ENCODE measurements around the gene CLEC10A.
"Not testable (repeated sequence)": the region's sequence is repeated elsewhere in the genome, so short reads cannot be mapped to it uniquely, and the experiment has no call there.

CLEC10A gene

GRCh38 chr17:7094652-7095019 is 14.6 kb upstream of the CLEC10A start:
- H3K4me2 ChIP-seq (ENCODE audit: low read depth, low read length, poor library complexity, severe bottlenecking): no peak overlapping the region
- H3K9ac ChIP-seq (ENCODE audit: low read depth, low read length, poor library complexity, severe bottlenecking): no peak overlapping the region
- no peak overlapping the region for H3K4me3 ChIP-seq (ENCODE audit: low read length, poor library complexity, severe bottlenecking)
- H2AFZ ChIP-seq (ENCODE audit: low read length): no peak overlapping the region
- no peaks in the 10 kb centered on the region for H4K20me1 ChIP-seq (ENCODE audit: insufficient read depth, low read length, poor library complexity, severe bottlenecking)
- H3K9me3 ChIP-seq (ENCODE audit: insufficient read depth, low read depth, low read length): no peaks in the 10 kb centered on the region
- no peaks in the 10 kb centered on the region for H3K36me3 ChIP-seq (ENCODE audit: insufficient read depth, low read length)
- H3K79me2 ChIP-seq (ENCODE audit: insufficient read depth, low read length): no peaks in the 10 kb centered on the region
- no peak for TF ChIP-seq EZH2phosphoT487 (IDR thresholded peaks at IDR 0.05; ENCODE audit: borderline replicate concordance)
- no peaks in the 10 kb centered on the region for H3K9me2 ChIP-seq (replicated peaks; ENCODE audit: low read depth, low read length)
- H3F3A ChIP-seq (ENCODE audit: low read depth): no peaks in the 10 kb centered on the region
- no peaks in the 10 kb centered on the region for H3K27me3 ChIP-seq (ENCODE audit: insufficient read depth, low read length, poor library complexity, severe bottlenecking)
- H3K4me1 ChIP-seq (ENCODE audit: insufficient read depth, low read length, poor library complexity, severe bottlenecking): no peaks in the 10 kb centered on the region

- not testable (repeated sequence) for H3K4me1 ChIP-seq (ENCODE audit: insufficient read depth, low read length, poor library complexity, severe bottlenecking); H4K20me1 ChIP-seq (ENCODE audit: insufficient read depth, low read length, poor library complexity, severe bottlenecking); H3K9ac ChIP-seq (ENCODE audit: low read depth, low read length, poor library complexity, severe bottlenecking); H3K4me2 ChIP-seq (ENCODE audit: low read depth, low read length, poor library complexity, severe bottlenecking); H3K79me2 ChIP-seq (ENCODE audit: insufficient read depth, low read length); H3K36me3 ChIP-seq (ENCODE audit: insufficient read depth, low read length); H3K27me3 ChIP-seq (ENCODE audit: insufficient read depth, low read length, poor library complexity, severe bottlenecking); H3F3A ChIP-seq (ENCODE audit: low read depth); H3K4me3 ChIP-seq (ENCODE audit: low read length, poor library complexity, severe bottlenecking); H3K9me2 ChIP-seq (replicated peaks; ENCODE audit: low read depth, low read length); H2AFZ ChIP-seq (ENCODE audit: low read length); H3K9me3 ChIP-seq (ENCODE audit: insufficient read depth, low read depth, low read length)
Observed at GRCh38 chr17:7091311-7092005, 11.4 kb upstream of the CLEC10A start.

- H4K20me1 ChIP-seq (ENCODE audit: insufficient read depth, low read length, poor library complexity, severe bottlenecking); H3K4me1 ChIP-seq (ENCODE audit: insufficient read depth, low read length, poor library complexity, severe bottlenecking); H2AFZ ChIP-seq (ENCODE audit: low read length); H3F3A ChIP-seq (ENCODE audit: low read depth); H3K9me2 ChIP-seq (replicated peaks; ENCODE audit: low read depth, low read length); H3K27me3 ChIP-seq (ENCODE audit: insufficient read depth, low read length, poor library complexity, severe bottlenecking); H3K79me2 ChIP-seq (ENCODE audit: insufficient read depth, low read length); H3K9ac ChIP-seq (ENCODE audit: low read depth, low read length, poor library complexity, severe bottlenecking); H3K4me3 ChIP-seq (ENCODE audit: low read length, poor library complexity, severe bottlenecking); H3K36me3 ChIP-seq (ENCODE audit: insufficient read depth, low read length); H3K9me3 ChIP-seq (ENCODE audit: insufficient read depth, low read depth, low read length); H3K4me2 ChIP-seq (ENCODE audit: low read depth, low read length, poor library complexity, severe bottlenecking): not testable (repeated sequence)
Observed at GRCh38 chr17:7089570-7089969, 9.5 kb upstream of the CLEC10A start.

- H3F3A ChIP-seq (ENCODE audit: low read depth); H3K4me1 ChIP-seq (ENCODE audit: insufficient read depth, low read length, poor library complexity, severe bottlenecking); H3K9me3 ChIP-seq (ENCODE audit: insufficient read depth, low read depth, low read length); H2AFZ ChIP-seq (ENCODE audit: low read length); H3K9me2 ChIP-seq (replicated peaks; ENCODE audit: low read depth, low read length); H3K27me3 ChIP-seq (ENCODE audit: insufficient read depth, low read length, poor library complexity, severe bottlenecking); H3K9ac ChIP-seq (ENCODE audit: low read depth, low read length, poor library complexity, severe bottlenecking); H3K79me2 ChIP-seq (ENCODE audit: insufficient read depth, low read length); H3K36me3 ChIP-seq (ENCODE audit: insufficient read depth, low read length); H4K20me1 ChIP-seq (ENCODE audit: insufficient read depth, low read length, poor library complexity, severe bottlenecking); H3K4me2 ChIP-seq (ENCODE audit: low read depth, low read length, poor library complexity, severe bottlenecking); H3K4me3 ChIP-seq (ENCODE audit: low read length, poor library complexity, severe bottlenecking): not testable (repeated sequence)
Observed at GRCh38 chr17:7088442-7088841, 8.4 kb upstream of the CLEC10A start.

GRCh38 chr17:7084088-7084487 is 4.0 kb upstream of the CLEC10A start:
- Histone ChIP-seq H3K9me2 (replicated peaks; ENCODE audit: low read depth, low read length) (no peaks in the 10 kb centered on the region), H3K4me3 (ENCODE audit: low read length, poor library complexity, severe bottlenecking) (no peak overlapping the region), H4K20me1 (ENCODE audit: insufficient read depth, low read length, poor library complexity, severe bottlenecking) (no peaks in the 10 kb centered on the region), H3K4me1 (ENCODE audit: insufficient read depth, low read length, poor library complexity, severe bottlenecking) (peaks cover 4% of the 10 kb centered on the region), H3K27me3 (ENCODE audit: insufficient read depth, low read length, poor library complexity, severe bottlenecking) (no peaks in the 10 kb centered on the region), H2AFZ (ENCODE audit: low read length) (no peak overlapping the region), H3K9ac (ENCODE audit: low read depth, low read length, poor library complexity, severe bottlenecking) (no peak overlapping the region), H3K4me2 (ENCODE audit: low read depth, low read length, poor library complexity, severe bottlenecking) (no peak overlapping the region), H3K79me2 (ENCODE audit: insufficient read depth, low read length) (no peaks in the 10 kb centered on the region), H3K9me3 (ENCODE audit: insufficient read depth, low read depth, low read length) (no peaks in the 10 kb centered on the region), H3K36me3 (ENCODE audit: insufficient read depth, low read length) (no peaks in the 10 kb centered on the region), H3F3A (ENCODE audit: low read depth) (no peaks in the 10 kb centered on the region)
- TF ChIP-seq CTCF (conservative IDR thresholded peaks at IDR 0.05; ENCODE audit: low read length) (no peak), EZH2phosphoT487 (IDR thresholded peaks at IDR 0.05; ENCODE audit: borderline replicate concordance) (no peak)
